CD4-positive, CD25-positive, alpha-beta regulatory T cell (primary cell): ENCODE data around the gene LTF. TPM values are rescaled to one million over a fixed set of nuclear protein-coding genes. Genes with fewer than 3 reads are reported as not detected.
A peak's percentile ranks its signal among the peaks of the same experiment; 100 is the strongest.

Experiments used
- ATAC-seq, 2 donors: fragments of 150-1000 bp; cut with Tn5 transposase; one replicate each; pipeline ENCODE4 v1.10.0; 2021; ENCODE audit warnings: low read depth in 2 of 2, moderate number of reproducible peaks in 2 of 2, moderate library complexity in 1 of 2
- DNase-seq, 3 donors: peaks; one replicate each; pipeline versions ENCODE4 v3.0.0 to v3.0.0-alpha.2; 2012 to 2022; ENCODE audit warnings: mixed read lengths in 1 of 3
- H3K27ac ChIP-seq: one replicate; pipeline ENCODE4 v1.7.0; 2013; ENCODE audit warnings: mild to moderate bottlenecking, low read length; ENCODE audit not compliant: insufficient read depth, poor library complexity, severe bottlenecking
- H3K27me3 ChIP-seq: one replicate; pipeline ENCODE4 v1.7.0; 2013; ENCODE audit warnings: low read length; ENCODE audit not compliant: control insufficient read depth, insufficient read depth
- H3K36me3 ChIP-seq: one replicate; pipeline ENCODE4 v1.7.0; 2013; ENCODE audit warnings: mild to moderate bottlenecking, low read length, moderate library complexity; ENCODE audit not compliant: control insufficient read depth, insufficient read depth
- H3K4me1 ChIP-seq: 2 replicates; pipeline ENCODE4 v1.7.0; 2013; ENCODE audit warnings: mild to moderate bottlenecking, low read length; ENCODE audit not compliant: insufficient read depth, control insufficient read depth, poor library complexity, severe bottlenecking
- H3K4me3 ChIP-seq: one replicate; pipeline ENCODE4 v1.7.0; 2013; ENCODE audit warnings: low read depth, mild to moderate bottlenecking, low read length, moderate library complexity
- H3K9me3 ChIP-seq, 2 experiments: 1 replicate in 1 of 2; 2 replicates in 1 of 2; pipeline ENCODE4 v1.7.0; 2013; ENCODE audit warnings: low read length in 2 of 2, mild to moderate bottlenecking in 1 of 2, moderate library complexity in 1 of 2; ENCODE audit not compliant: control insufficient read depth in 2 of 2
- H3K27ac Mint-ChIP-seq, 3 donors: one replicate each; pipeline ENCODE4 v1.8.0; 2020 to 2022; ENCODE audit warnings: mild to moderate bottlenecking in 3 of 3, mixed read lengths in 3 of 3, moderate library complexity in 2 of 3
- H3K27me3 Mint-ChIP-seq: one replicate; pipeline ENCODE4 v1.8.0; 2022; ENCODE audit warnings: mild to moderate bottlenecking, mixed read lengths
- H3K36me3 Mint-ChIP-seq: one replicate; pipeline ENCODE4 v1.8.0; 2020; ENCODE audit warnings: mixed read lengths
- H3K4me1 Mint-ChIP-seq, 4 donors: one replicate each; pipeline ENCODE4 v1.8.0; 2020 to 2022; ENCODE audit warnings: mixed read lengths in 4 of 4, mild to moderate bottlenecking in 1 of 4
- H3K4me3 Mint-ChIP-seq, 4 donors: one replicate each; pipeline ENCODE4 v1.8.0; 2020 to 2022; ENCODE audit warnings: mild to moderate bottlenecking in 4 of 4, mixed read lengths in 4 of 4, moderate library complexity in 3 of 4
- H3K9me3 Mint-ChIP-seq, 7 donors: one replicate each; pipeline ENCODE4 v1.8.0; 2020 to 2022; ENCODE audit warnings: mixed read lengths in 7 of 7, mild to moderate bottlenecking in 3 of 7, moderate library complexity in 2 of 7
- polyA plus RNA-seq, 4 donors: library from polyadenylated mRNA; unstranded; fragments of 300-500 nt; fragmentation: Illumina TruSeq; gene quantifications; one replicate each; pipeline ENCODE4 v1.2.3, GENCODE V29; 2021
- total RNA-seq: library from RNA; stranded (reverse); gene quantifications from one replicate; pipeline ENCODE4 v1.2.3, GENCODE V29; 2022

Gene LTF
- total and polyA plus RNA-seq, 5 donors from 2014 or later: not detected

DNA sequence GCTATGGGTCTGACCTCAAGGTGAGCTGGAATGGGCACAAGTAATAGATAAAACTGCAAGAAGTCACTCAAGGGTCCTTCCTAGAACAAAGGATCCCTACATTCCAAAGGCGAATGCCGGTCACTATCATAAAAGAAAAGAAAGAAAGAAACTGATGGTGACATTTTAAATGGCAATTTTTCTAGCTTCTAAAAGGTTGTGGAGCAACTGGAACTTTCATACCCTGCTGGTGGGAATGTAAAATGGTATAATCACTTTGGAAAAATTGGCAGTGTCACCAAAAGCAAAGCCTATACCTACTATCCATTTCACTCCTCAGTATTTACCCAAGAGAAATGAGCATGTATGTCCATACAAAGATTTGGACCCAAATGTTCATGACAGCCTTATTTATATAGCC, 53.4 kb downstream of the LTF start:
- no peaks in the 10 kb centered on the region for H3K27me3 ChIP-seq
- H3K4me3 ChIP-seq: no peak overlapping the region
- H3K4me1 Mint-ChIP-seq: peaks cover 17 to 38% (median 19%) of the 10 kb centered on the region in 4 donors
- H3K27me3 Mint-ChIP-seq: peaks cover 7% of the 10 kb centered on the region
- no peak overlapping the region for H3K27ac ChIP-seq
- no peak overlapping the region for H3K4me3 Mint-ChIP-seq
- no peaks in the 10 kb centered on the region for H3K9me3 Mint-ChIP-seq
- peaks cover 17% of the 10 kb centered on the region for H3K4me1 ChIP-seq
- no peak for DNase-seq
- no peak for ATAC-seq
- H3K36me3 ChIP-seq: no peaks in the 10 kb centered on the region
- H3K27ac Mint-ChIP-seq: no peak overlapping the region
- no peaks in the 10 kb centered on the region for H3K9me3 ChIP-seq
- no peaks in the 10 kb centered on the region for H3K36me3 Mint-ChIP-seq

DNA sequence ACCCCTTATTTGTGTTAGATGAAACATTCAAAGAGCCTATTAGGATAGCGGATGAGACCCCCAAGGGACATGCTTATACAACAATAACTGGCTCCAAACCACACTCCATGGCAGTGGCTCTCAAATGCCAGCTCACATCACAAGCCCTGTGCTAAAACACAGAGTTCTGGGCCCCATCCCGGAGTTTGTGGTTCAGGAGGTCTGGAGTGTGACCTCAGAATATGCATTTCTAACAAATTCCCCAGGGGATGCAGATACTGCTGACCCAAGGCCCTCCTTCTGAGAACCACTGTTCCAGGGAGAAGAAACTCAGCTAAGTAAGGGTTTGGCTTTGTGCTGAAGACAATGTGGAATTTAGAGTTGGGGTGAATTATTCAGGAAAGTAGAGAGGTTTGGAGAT, 54.0 kb downstream of the LTF start:
- DNase-seq: no peak
- Histone ChIP-seq H3K4me3 (no peak overlapping the region), H3K27ac (no peak overlapping the region), H3K4me1 (peaks cover 17% of the 10 kb centered on the region), H3K36me3 (no peaks in the 10 kb centered on the region), H3K27me3 (no peaks in the 10 kb centered on the region), H3K9me3 (no peaks in the 10 kb centered on the region)
- H3K27ac Mint-ChIP-seq: peak overlapping the region in 1 of 3 donors; percentile 5
- peaks cover 17 to 38% (median 19%) of the 10 kb centered on the region in 4 donors for H3K4me1 Mint-ChIP-seq
- no peak overlapping the region for H3K4me3 Mint-ChIP-seq
- ATAC-seq: no peak
- H3K9me3 Mint-ChIP-seq: no peaks in the 10 kb centered on the region
- H3K36me3 Mint-ChIP-seq: no peaks in the 10 kb centered on the region
- H3K27me3 Mint-ChIP-seq: peaks cover 7% of the 10 kb centered on the region

GRCh38 chr3:46409739-46410489, 54.8 kb downstream of the LTF start:
- peak overlapping the region in 1 of 3 donors; percentile 32 for H3K27ac Mint-ChIP-seq

DNA sequence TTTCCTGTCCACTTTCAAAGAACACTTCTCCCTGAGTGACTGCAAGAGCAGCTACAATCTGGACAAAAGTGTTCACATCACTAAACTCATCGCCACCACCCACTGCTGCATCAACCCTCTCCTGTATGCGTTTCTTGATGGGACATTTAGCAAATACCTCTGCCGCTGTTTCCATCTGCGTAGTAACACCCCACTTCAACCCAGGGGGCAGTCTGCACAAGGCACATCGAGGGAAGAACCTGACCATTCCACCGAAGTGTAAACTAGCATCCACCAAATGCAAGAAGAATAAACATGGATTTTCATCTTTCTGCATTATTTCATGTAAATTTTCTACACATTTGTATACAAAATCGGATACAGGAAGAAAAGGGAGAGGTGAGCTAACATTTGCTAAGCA, 55.9 kb downstream of the LTF start:
- no peaks in the 10 kb centered on the region for H3K36me3 Mint-ChIP-seq
- peak overlapping the region in 3 of 4 donors; percentile 3 to 56 (median 42) for H3K4me3 Mint-ChIP-seq
- H3K4me1 Mint-ChIP-seq: peaks cover 17 to 38% (median 19%) of the 10 kb centered on the region in 4 donors
- H3K27me3 Mint-ChIP-seq: peaks cover 7% of the 10 kb centered on the region
- Histone ChIP-seq H3K27me3 (no peaks in the 10 kb centered on the region), H3K27ac (no peak overlapping the region), H3K4me1 (peaks cover 17% of the 10 kb centered on the region), H3K4me3 (no peak overlapping the region), H3K36me3 (no peaks in the 10 kb centered on the region), H3K9me3 (no peaks in the 10 kb centered on the region)
- H3K27ac Mint-ChIP-seq: peak overlapping the region in 2 of 3 donors; percentile 49 to 57
- H3K9me3 Mint-ChIP-seq: no peaks in the 10 kb centered on the region
- ATAC-seq (no peak), DNase-seq (no peak)

More at GRCh38 chr3:46409739-46410489, 54.8 kb downstream of the LTF start:
- H3K4me3 ChIP-seq: no peak overlapping the region
- no peaks in the 10 kb centered on the region for H3K36me3 Mint-ChIP-seq
- H3K27me3 ChIP-seq: no peaks in the 10 kb centered on the region
- H3K27me3 Mint-ChIP-seq: peaks cover 7% of the 10 kb centered on the region
- peaks cover 17% of the 10 kb centered on the region for H3K4me1 ChIP-seq
- peak in 1 of 3 donors; percentile 35 for DNase-seq
- H3K9me3 Mint-ChIP-seq: no peaks in the 10 kb centered on the region
- no peaks in the 10 kb centered on the region for H3K36me3 ChIP-seq
- H3K27ac ChIP-seq: no peak overlapping the region
- H3K9me3 ChIP-seq: no peaks in the 10 kb centered on the region
- no peak for ATAC-seq
- peaks cover 17 to 38% (median 19%) of the 10 kb centered on the region in 4 donors for H3K4me1 Mint-ChIP-seq
- H3K4me3 Mint-ChIP-seq: peak overlapping the region in 3 of 4 donors; percentile 21 to 50 (median 23)

GRCh38 chr3:46407970-46408369, 56.7 kb downstream of the LTF start:
- Histone ChIP-seq H3K9me3 (no peaks in the 10 kb centered on the region), H3K27me3 (no peaks in the 10 kb centered on the region), H3K36me3 (no peaks in the 10 kb centered on the region), H3K27ac (no peak overlapping the region), H3K4me1 (peaks cover 17% of the 10 kb centered on the region), H3K4me3 (peak overlapping the region; percentile 79)
- H3K9me3 Mint-ChIP-seq: peaks cover 0 to 2% (median 0%) of the 10 kb centered on the region in 7 donors
- H3K4me3 Mint-ChIP-seq: peak overlapping the region; percentile 34 to 90 (median 88)
- no peaks in the 10 kb centered on the region for H3K36me3 Mint-ChIP-seq
- ATAC-seq (no peak), DNase-seq (peak in 1 of 3 donors; percentile 17)
- H3K4me1 Mint-ChIP-seq: peaks cover 17 to 38% (median 19%) of the 10 kb centered on the region in 4 donors
- H3K27ac Mint-ChIP-seq: peak overlapping the region in 2 of 3 donors; percentile 94 to 97
- peaks cover 10% of the 10 kb centered on the region for H3K27me3 Mint-ChIP-seq

GRCh38 chr3:46406788-46407611, 57.7 kb downstream of the LTF start, which contains the start of the genes CCR5AS and CCRL2:
CCR5AS (minus strand) TSS chr3:46407066.
CCRL2 (plus strand) TSS chr3:46407259; CDS start chr3:46408080, 821 bp downstream.
- H3K9me3 ChIP-seq: no peaks in the 10 kb centered on the region
- Mint-ChIP-seq H3K9me3 (peaks cover 0 to 4% (median 0%) of the 10 kb centered on the region in 7 donors), H3K27ac (peak within 1 kb of the TSS; percentile 90 to 97 (median 94)), H3K27me3 (peaks cover 19% of the 10 kb centered on the region), H3K36me3 (no peaks in the 10 kb centered on the region), H3K4me1 (peaks cover 17 to 38% (median 19%) of the 10 kb centered on the region in 4 donors), H3K4me3 (peak within 1 kb of the TSS; percentile 88 to 96 (median 90))
- DNase-seq (peak in 2 of 3 donors; percentile 49 to 87), ATAC-seq (peak; percentile 79 to 84)
- H3K4me1 ChIP-seq: peaks cover 17% of the 10 kb centered on the region
- peak within 1 kb of the TSS; percentile 67 for H3K27ac ChIP-seq
- H3K4me3 ChIP-seq: peak within 1 kb of the TSS; percentile 79
- no peaks in the 10 kb centered on the region for H3K27me3 ChIP-seq
- no peaks in the 10 kb centered on the region for H3K36me3 ChIP-seq

DNA sequence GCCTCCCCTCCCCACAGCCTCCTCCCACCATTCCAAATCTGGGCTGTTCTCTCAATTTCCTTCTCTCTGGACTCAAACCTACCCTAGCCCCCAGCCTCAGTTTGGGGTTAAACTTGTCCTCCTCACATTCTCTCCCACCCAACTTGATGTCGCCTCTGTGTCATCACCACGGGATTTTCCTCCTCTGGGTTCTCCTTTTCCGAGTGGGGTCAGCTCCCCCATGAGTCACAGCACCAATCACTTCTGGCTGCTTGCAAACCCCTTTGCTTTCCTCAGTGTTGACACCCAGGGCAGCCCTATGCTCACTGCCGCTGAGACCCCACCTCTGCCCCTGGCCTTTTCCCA, 58.3 kb downstream of the LTF start:
- H3K27me3 ChIP-seq: no peaks in the 10 kb centered on the region
- no peak overlapping the region for H3K4me3 ChIP-seq
- peak overlapping the region in 3 of 4 donors; percentile 88 to 96 (median 90) for H3K4me3 Mint-ChIP-seq
- H3K9me3 Mint-ChIP-seq: peaks cover 0 to 4% (median 0%) of the 10 kb centered on the region in 7 donors
- H3K27ac Mint-ChIP-seq: peak overlapping the region; percentile 80 to 97 (median 94)
- H3K36me3 Mint-ChIP-seq: no peaks in the 10 kb centered on the region
- H3K36me3 ChIP-seq: no peaks in the 10 kb centered on the region
- H3K9me3 ChIP-seq: no peaks in the 10 kb centered on the region
- ATAC-seq: no peak
- H3K27me3 Mint-ChIP-seq: peaks cover 20% of the 10 kb centered on the region
- H3K4me1 ChIP-seq: peaks cover 17% of the 10 kb centered on the region
- H3K4me1 Mint-ChIP-seq: peaks cover 17 to 38% (median 19%) of the 10 kb centered on the region in 4 donors
- H3K27ac ChIP-seq: peak overlapping the region; percentile 67
- no peak for DNase-seq
